HG03280 (cell line): ENCODE results near the gene TWIST2.

ENCODE experiments used
- ATAC-seq: cut with Tn5 transposase; IDR thresholded peaks from one replicate; pipeline ENCODE4 v1.9.1; 2021; ENCODE audit warnings: mild to moderate bottlenecking, moderate library complexity; ENCODE audit not compliant: unreplicated experiment

Gene TWIST2

DNA sequence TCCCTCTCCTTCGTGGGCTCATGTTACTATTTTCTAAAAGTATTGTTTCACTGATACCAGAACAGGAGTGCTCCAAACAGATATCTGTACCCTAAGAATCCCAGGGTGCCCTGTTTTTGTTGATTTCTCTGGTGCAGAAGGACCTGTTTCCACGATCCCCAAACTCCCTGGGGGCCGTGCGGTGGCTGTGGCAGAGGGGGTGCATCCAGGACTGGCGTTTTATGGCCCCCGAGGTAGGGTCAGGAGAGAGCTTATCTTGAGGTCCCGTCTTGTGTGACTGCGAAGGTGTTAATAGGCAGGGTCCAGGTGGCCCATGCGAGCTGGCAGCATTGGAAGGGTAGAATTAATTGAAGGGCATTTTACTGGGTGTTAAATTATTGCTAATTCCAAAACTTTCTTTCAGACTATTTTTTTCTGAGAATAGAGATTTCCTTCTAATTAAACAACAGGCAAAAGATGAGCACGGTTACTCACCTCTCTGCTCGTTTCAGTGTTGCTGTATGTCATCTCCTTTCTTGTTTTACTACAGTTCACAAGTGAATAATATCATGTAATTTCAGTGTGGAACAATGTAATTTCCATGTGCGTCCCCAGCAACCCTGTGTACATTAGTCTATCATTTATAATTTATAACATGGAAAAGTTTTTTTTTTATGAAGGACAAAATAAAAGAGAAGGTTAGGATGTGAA lies 8.2 kb downstream of the TWIST2 start:
- no peak for ATAC-seq

- ATAC-seq = no peak
These were observed 9.1 kb downstream of the TWIST2 start for GRCh38 chr2:238856713-238857567.

GRCh38 chr2:238857959-238858358 lies 10.1 kb downstream of the TWIST2 start:
- no peak for ATAC-seq

- no peak for ATAC-seq
These were observed 11.9 kb downstream of the TWIST2 start for GRCh38 chr2:238859636-238860347.

DNA sequence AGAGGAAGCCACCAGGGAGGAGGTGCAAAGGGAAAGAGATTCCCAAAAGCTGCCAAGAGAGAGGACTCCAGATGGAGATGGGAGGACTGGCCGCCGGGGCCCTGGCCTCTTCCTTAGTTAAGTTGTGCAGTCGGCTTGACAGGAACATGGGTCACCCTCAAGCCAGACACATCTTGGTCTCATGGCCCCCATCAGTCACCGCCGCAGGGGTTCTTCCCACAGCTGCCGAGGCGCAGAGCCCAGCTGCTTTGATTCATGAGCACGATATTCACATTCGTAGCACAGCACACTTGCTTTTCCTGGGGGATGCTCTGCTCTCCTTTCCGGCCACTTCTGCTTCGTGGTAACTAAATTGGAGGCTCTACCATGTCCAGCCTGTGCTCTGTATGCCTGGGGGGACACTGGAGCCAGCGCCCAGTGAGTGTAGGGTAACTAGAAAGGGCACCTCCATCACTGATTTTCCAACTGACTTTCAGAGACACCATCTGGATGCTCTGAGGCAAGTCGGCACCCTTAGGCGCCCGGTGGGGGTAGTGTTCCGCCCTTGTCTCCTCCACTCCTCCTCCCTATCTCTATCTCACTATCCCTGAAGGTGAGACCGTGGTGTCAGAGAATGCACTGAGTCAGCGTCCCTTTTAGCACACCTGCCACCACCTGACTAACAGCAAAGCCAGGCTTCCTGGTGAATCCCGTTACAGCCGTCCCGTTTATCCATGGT lies 13.3 kb downstream of the TWIST2 start:
- no peak for ATAC-seq

- ATAC-seq = no peak
These were observed 14.0 kb downstream of the TWIST2 start for GRCh38 chr2:238861766-238862315.

- no peak for ATAC-seq
These were observed 14.8 kb downstream of the TWIST2 start for GRCh38 chr2:238862701-238863100.

- ATAC-seq = no peak
These were observed 15.3 kb downstream of the TWIST2 start for GRCh38 chr2:238863231-238863630.

- no peak for ATAC-seq
These were observed 15.9 kb downstream of the TWIST2 start for GRCh38 chr2:238863749-238864206.

DNA sequence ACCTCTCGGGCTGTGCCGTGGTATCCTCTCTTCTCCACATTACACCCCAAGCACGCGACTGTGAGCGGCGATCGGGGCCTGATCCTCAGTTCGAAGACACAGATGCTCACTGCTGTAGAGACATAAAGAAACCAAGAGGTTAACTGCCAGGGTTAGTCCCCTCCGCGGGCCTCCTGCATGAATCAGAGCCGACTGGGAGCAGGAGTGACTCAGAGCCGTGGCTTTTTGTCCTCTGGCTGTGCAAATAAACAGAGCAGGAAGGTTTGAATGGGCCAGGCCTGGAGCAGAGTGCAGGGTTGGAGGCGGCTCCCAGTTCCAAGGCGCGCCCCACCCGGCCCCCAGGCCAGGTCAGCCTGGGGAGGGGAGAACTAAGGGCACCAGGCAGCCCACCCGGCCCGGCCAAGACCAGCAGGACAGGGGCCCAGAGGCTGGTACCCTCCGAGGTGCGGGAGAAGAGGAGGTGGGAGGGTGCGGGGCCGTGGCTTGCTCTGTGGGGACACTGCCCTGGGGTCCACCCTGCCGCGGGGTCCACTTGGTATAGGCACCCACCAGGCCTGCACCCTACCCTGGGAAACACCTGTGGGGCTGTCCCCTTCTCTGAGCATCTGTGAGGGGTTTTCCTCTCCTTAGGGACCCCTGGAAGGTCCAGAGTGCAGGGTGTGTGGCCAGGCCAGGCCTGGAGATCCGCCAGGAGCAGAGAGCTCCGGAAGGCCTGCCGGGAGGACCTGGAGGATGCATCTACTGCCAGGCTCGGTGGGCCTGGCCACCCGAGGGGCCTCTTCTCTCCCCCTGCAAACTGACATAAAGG lies 16.5 kb downstream of the TWIST2 start:
- no peak for ATAC-seq

- ATAC-seq = no peak
These were observed 17.3 kb downstream of the TWIST2 start for GRCh38 chr2:238865015-238865719.

GRCh38 chr2:238865744-238866355 lies 18.0 kb downstream of the TWIST2 start:
- ATAC-seq = no peak

- ATAC-seq = no peak
These were observed 18.9 kb downstream of the TWIST2 start for GRCh38 chr2:238866656-238867277.

- ATAC-seq = no peak
These were observed 20.2 kb downstream of the TWIST2 start for GRCh38 chr2:238868067-238868524.

GRCh38 chr2:238868616-238869292 lies 20.9 kb downstream of the TWIST2 start:
- no peak for ATAC-seq

GRCh38 chr2:238869293-238870124 lies 21.6 kb downstream of the TWIST2 start:
- no peak for ATAC-seq

- ATAC-seq = no peak
These were observed 22.4 kb downstream of the TWIST2 start for GRCh38 chr2:238870261-238870660.
